GM12878 (cell line): ENCODE results near the gene NKX1-2. TPM values are rescaled to one million over a fixed set of nuclear protein-coding genes. Genes with fewer than 3 reads are reported as not detected.

Experiments used
- ATAC-seq: fragments of 200-7000 bp; cut with Tn5 transposase; 3 replicates; pipeline ENCODE4 v1.9.1; 2020; ENCODE audit warnings: mild to moderate bottlenecking, moderate library complexity
- BruUV-seq: library from RNA; stranded (reverse); fragments of 400-500 nt; replicated peaks from 2 replicates; lab custom pipeline; 2021; lab: Mats Ljungman, UMichigan
- CTCF ChIA-PET: fragments of 300-600 bp; sonication (Branson Sonifier 250); formaldehyde crosslinking; extraction: SDS; loops from one replicate; lab custom pipeline; 2021; ENCODE audit warnings: inconsistent platforms; lab: Yijun Ruan, JAX
- POLR2A ChIA-PET: fragments of 350-600 bp; formaldehyde crosslinking; extraction: SDS; loops from one replicate; lab custom pipeline; 2021; ENCODE audit warnings: inconsistent platforms; lab: Charles Lee
- RAD21 ChIA-PET: fragments of 300-600 bp; sonication (Branson Sonifier 250); formaldehyde crosslinking; loops from one replicate; lab custom pipeline; 2023; ENCODE audit warnings: antibody characterized with exemption; ENCODE audit not compliant: unreplicated experiment; lab: Charles Lee
- SMC1A ChIA-PET: fragments of 300-600 bp; sonication (Branson Sonifier 250); formaldehyde crosslinking; loops from one replicate; lab custom pipeline; 2023; ENCODE audit not compliant: unreplicated experiment, uncharacterized antibody; lab: Charles Lee
- DNase-seq: peaks from one replicate; pipeline ENCODE4 v3.0.0-alpha.2; 2011; ENCODE audit warnings: low read depth, low spot score
- FAIRE-seq: peaks from 3 replicates; lab custom pipeline; 2011; peaks lifted over from hg19 to GRCh38; lab: Jason Lieb, UNC
- H2AFZ ChIP-seq: 2 replicates; pipeline ENCODE4 v1.6.0; 2011; ENCODE audit warnings: low read depth, low read length, control low read depth; ENCODE audit not compliant: control insufficient read depth
- H3K27ac ChIP-seq: 2 replicates; pipeline ENCODE4 v1.5.1; 2011; ENCODE audit warnings: control low read depth; ENCODE audit not compliant: control insufficient read depth, insufficient read depth
- H3K27me3 ChIP-seq, 2 experiments: replicated peaks in 1 of 2; 2 replicates each; pipeline versions ENCODE4 v1.6.0 to v1.6.1; 2011; ENCODE audit warnings: low read length in 1 of 2; ENCODE audit not compliant: control insufficient read depth in 2 of 2, insufficient read depth in 2 of 2
- H3K36me3 ChIP-seq, 2 experiments: 2 replicates each; pipeline ENCODE4 v1.5.1; 2011; ENCODE audit warnings: low read length in 1 of 2; ENCODE audit not compliant: control insufficient read depth in 2 of 2, insufficient read depth in 2 of 2
- H3K4me1 ChIP-seq: 2 replicates; pipeline ENCODE4 v1.6.1; 2011; ENCODE audit warnings: mild to moderate bottlenecking, low read length, moderate library complexity, mixed read lengths; ENCODE audit not compliant: control insufficient read depth, insufficient read depth
- H3K4me2 ChIP-seq: 2 replicates; pipeline ENCODE4 v1.6.0; 2011; ENCODE audit warnings: control low read depth; ENCODE audit not compliant: control insufficient read depth, insufficient read depth
- H3K4me3 ChIP-seq: fragments of 200-600 bp; sonication (generic); 2 replicates; pipeline ENCODE4 v1.5.1; 2016
- H3K79me2 ChIP-seq: 2 replicates; pipeline ENCODE4 v1.6.0; 2011; ENCODE audit warnings: low read length; ENCODE audit not compliant: control insufficient read depth, insufficient read depth
- H3K9ac ChIP-seq: 2 replicates; pipeline ENCODE4 v1.8.0; 2011; ENCODE audit warnings: low read length, control low read depth, mixed read lengths; ENCODE audit not compliant: control insufficient read depth, insufficient read depth
- H3K9me3 ChIP-seq: replicated peaks from 3 replicates; pipeline ENCODE4 v1.5.1; 2011; ENCODE audit warnings: mild to moderate bottlenecking, low read length; ENCODE audit not compliant: control insufficient read depth, insufficient read depth
- H4K20me1 ChIP-seq: 2 replicates; pipeline ENCODE4 v1.6.0; 2011; ENCODE audit not compliant: control insufficient read depth, insufficient read depth
- BMI1 ChIP-seq: fragments of 450-650 bp; IDR thresholded peaks from 2 replicates; pipeline ENCODE4 v1.6.1; 2016; ENCODE audit warnings: mild to moderate bottlenecking, moderate library complexity, borderline replicate concordance
- EGR1 ChIP-seq, 2 experiments: IDR thresholded peaks; 1 replicate in 1 of 2; 2 replicates in 1 of 2; pipeline ENCODE4 v1.6.1; 2011 to 2012; ENCODE audit warnings: low read depth in 2 of 2, low read length in 2 of 2, borderline replicate concordance in 1 of 2, mild to moderate bottlenecking in 1 of 2, moderate library complexity in 1 of 2
- NBN ChIP-seq: fragments of 450-650 bp; IDR thresholded peaks from 2 replicates; pipeline ENCODE4 v1.6.1; 2016
- SREBF1 ChIP-seq: IDR thresholded peaks from 2 replicates; pipeline ENCODE4 v1.6.1; 2012; ENCODE audit warnings: mild to moderate bottlenecking, low read length
- ZZZ3 ChIP-seq: IDR thresholded peaks from 2 replicates; pipeline ENCODE4 v1.6.1; 2011; ENCODE audit warnings: low read depth; ENCODE audit not compliant: control insufficient read depth, insufficient read length
- WGBS: methylation state at CpG from one replicate; pipeline ENCODE4 v1.1.6; 2016; ENCODE audit warnings: low lambda C conversion rate; ENCODE audit not compliant: insufficient replicate concordance, insufficient coverage; ENCODE audit errors: missing lambda C conversion rate; 5-methylcytosine and 5-hydroxymethylcytosine counted together
- in situ Hi-C: fragments of 300-500 bp; cut with MboI; formaldehyde crosslinking; loops from 9 replicates; pipeline ENCODE4 v1.14.3; 2018; ENCODE audit warnings: mixed read lengths
- intact Hi-C: fragments of 100-400 bp; cut with micrococcal nuclease; formaldehyde crosslinking; loops from one replicate; pipeline ENCODE4 v1.14.2; 2022; ENCODE audit not compliant: unreplicated experiment
- polyA plus RNA-seq, 11 experiments: library from polyadenylated mRNA; depleted of rRNA in 4 of 11; unstranded in 6 of 11; stranded (reverse) in 5 of 11; fragments of >200 nt; fragmentation: Nextera tagmentation in 4 of 11; fragmentation: Illumina TruSeq in 1 of 11; extraction: Ambion mirVana in 4 of 11; extraction: Trizol in 1 of 11; gene quantifications; 1 replicate in 1 of 11; 2 replicates in 10 of 11; pipeline versions ENCODE4 v1.2.1 to v1.2.3, GENCODE V29; 2011 to 2016; ENCODE audit warnings: inconsistent platforms in 2 of 11, missing spikeins in 2 of 11, low read depth in 1 of 11
- total RNA-seq, 4 experiments: library from RNA; depleted of rRNA in 3 of 4; stranded (reverse); fragments of >200 nt in 3 of 4; fragmentation: Illumina TruSeq in 1 of 4; extraction: Trizol in 1 of 4; gene quantifications; 2 replicates each; pipeline versions ENCODE4 v1.2.1 to v1.2.3, GENCODE V29; 2013 to 2021
- TF ChIP-seq, protein P1 (sequence below): IDR thresholded peaks from 2 replicates; pipeline ENCODE4 v1.6.1; 2011; ENCODE audit warnings: borderline replicate concordance, low read depth, mild to moderate bottlenecking, moderate library complexity, low read length; ENCODE audit not compliant: insufficient read depth, poor library complexity, severe bottlenecking
- TF ChIP-seq, protein P2 (sequence below): fragments of 150-350 bp; IDR thresholded peaks from 2 replicates; pipeline ENCODE4 v1.6.1; 2014; ENCODE audit warnings: mild to moderate bottlenecking, low read depth, low read length
- TF ChIP-seq, protein P3 (sequence below): fragments of 450-650 bp; IDR thresholded peaks from 2 replicates; pipeline ENCODE4 v1.6.1; 2016; ENCODE audit warnings: mild to moderate bottlenecking, moderate library complexity, borderline replicate concordance
- TF ChIP-seq, protein P4 (sequence below): IDR thresholded peaks from 2 replicates; pipeline ENCODE4 v1.6.1; 2012; ENCODE audit warnings: low read depth, low read length, improper control_type of control experiment

Gene NKX1-2
- total and polyA plus RNA-seq, 10 of the 15 experiments (the other 5 are each of a cell fraction or from before 2014, with no cell fraction given) = not detected

DNA sequence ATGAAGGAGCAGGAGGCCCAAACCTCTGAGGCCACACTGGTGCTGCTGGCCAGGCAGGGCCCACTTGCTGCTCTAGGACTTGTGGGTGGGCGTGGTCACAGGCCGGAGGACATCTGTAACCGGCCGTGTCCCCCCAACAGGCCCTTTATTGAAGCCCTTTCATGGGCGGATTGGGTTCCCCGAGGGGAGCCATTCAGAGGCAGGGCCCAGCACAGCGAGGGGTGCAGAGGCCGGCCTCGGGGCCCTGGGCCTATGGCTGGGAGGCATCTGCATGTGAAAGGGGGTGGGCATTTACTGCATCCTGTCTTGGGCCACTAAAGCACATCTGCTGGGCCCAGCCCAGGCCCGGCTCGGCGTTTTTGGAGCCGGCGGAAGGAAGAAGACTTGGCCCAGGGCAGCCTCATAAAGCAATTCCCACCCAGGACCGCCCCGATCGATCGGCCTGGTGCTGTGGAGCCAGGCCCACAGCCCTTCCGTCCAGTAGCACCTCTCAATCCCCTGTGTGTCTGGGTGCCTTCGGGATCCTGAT lies 20.2 kb upstream of the NKX1-2 start:
- POLR2A ChIA-PET = no interaction called here
- CTCF ChIA-PET = no interaction called here
- in situ Hi-C loops (no loop called here), intact Hi-C loops (no loop called here)
- 90% methylated on average over 20 of the region's 20 CpGs for whole genome bisulfite sequencing
- RAD21 ChIA-PET = no interaction called here
- TF ChIP-seq, protein P1, sequence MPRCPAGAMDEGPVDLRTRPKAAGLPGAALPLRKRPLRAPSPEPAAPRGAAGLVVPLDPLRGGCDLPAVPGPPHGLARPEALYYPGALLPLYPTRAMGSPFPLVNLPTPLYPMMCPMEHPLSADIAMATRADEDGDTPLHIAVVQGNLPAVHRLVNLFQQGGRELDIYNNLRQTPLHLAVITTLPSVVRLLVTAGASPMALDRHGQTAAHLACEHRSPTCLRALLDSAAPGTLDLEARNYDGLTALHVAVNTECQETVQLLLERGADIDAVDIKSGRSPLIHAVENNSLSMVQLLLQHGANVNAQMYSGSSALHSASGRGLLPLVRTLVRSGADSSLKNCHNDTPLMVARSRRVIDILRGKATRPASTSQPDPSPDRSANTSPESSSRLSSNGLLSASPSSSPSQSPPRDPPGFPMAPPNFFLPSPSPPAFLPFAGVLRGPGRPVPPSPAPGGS = no peak
- TF ChIP-seq, protein P2, sequence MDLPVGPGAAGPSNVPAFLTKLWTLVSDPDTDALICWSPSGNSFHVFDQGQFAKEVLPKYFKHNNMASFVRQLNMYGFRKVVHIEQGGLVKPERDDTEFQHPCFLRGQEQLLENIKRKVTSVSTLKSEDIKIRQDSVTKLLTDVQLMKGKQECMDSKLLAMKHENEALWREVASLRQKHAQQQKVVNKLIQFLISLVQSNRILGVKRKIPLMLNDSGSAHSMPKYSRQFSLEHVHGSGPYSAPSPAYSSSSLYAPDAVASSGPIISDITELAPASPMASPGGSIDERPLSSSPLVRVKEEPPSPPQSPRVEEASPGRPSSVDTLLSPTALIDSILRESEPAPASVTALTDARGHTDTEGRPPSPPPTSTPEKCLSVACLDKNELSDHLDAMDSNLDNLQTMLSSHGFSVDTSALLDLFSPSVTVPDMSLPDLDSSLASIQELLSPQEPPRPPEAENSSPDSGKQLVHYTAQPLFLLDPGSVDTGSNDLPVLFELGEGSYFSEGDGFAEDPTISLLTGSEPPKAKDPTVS = no peak
- TF ChIP-seq EGR1 (IDR thresholded peaks at IDR 0.05; ENCODE audit: borderline replicate concordance in 1 of 2, low read depth in 2 of 2, low read length in 2 of 2) = no peak
- TF ChIP-seq, protein P3, sequence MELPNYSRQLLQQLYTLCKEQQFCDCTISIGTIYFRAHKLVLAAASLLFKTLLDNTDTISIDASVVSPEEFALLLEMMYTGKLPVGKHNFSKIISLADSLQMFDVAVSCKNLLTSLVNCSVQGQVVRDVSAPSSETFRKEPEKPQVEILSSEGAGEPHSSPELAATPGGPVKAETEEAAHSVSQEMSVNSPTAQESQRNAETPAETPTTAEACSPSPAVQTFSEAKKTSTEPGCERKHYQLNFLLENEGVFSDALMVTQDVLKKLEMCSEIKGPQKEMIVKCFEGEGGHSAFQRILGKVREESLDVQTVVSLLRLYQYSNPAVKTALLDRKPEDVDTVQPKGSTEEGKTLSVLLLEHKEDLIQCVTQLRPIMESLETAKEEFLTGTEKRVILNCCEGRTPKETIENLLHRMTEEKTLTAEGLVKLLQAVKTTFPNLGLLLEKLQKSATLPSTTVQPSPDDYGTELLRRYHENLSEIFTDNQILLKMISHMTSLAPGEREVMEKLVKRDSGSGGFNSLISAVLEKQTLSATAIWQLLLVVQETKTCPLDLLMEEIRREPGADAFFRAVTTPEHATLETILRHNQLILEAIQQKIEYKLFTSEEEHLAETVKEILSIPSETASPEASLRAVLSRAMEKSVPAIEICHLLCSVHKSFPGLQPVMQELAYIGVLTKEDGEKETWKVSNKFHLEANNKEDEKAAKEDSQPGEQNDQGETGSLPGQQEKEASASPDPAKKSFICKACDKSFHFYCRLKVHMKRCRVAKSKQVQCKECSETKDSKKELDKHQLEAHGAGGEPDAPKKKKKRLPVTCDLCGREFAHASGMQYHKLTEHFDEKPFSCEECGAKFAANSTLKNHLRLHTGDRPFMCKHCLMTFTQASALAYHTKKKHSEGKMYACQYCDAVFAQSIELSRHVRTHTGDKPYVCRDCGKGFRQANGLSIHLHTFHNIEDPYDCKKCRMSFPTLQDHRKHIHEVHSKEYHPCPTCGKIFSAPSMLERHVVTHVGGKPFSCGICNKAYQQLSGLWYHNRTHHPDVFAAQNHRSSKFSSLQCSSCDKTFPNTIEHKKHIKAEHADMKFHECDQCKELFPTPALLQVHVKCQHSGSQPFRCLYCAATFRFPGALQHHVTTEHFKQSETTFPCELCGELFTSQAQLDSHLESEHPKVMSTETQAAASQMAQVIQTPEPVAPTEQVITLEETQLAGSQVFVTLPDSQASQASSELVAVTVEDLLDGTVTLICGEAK = no peak
- no peak for TF ChIP-seq NBN
- no peak for TF ChIP-seq BMI1
- TF ChIP-seq SREBF1 = no peak
- TF ChIP-seq, protein P4, sequence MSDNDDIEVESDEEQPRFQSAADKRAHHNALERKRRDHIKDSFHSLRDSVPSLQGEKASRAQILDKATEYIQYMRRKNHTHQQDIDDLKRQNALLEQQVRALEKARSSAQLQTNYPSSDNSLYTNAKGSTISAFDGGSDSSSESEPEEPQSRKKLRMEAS = no peak
- TF ChIP-seq ZZZ3 = no peak
- Histone ChIP-seq H3K79me2 (no peaks in the 10 kb centered on the region), H4K20me1 (no peaks in the 10 kb centered on the region), H2AFZ (no peak overlapping the region), H3K36me3 (no peaks in the 10 kb centered on the region), H3K9me3 (no peaks in the 10 kb centered on the region), H3K27me3 (no peaks in the 10 kb centered on the region), H3K4me2 (no peak overlapping the region), H3K4me1 (peaks cover 9% of the 10 kb centered on the region), H3K4me3 (no peak overlapping the region), H3K27ac (no peak overlapping the region), H3K9ac (no peak overlapping the region)
- no TSS peak for BruUV-seq
- SMC1A ChIA-PET = no interaction called here
- no peak for FAIRE-seq
- DNase-seq = no peak
- ATAC-seq = no peak
